HG03064 (cell line): ENCODE results near the gene SLAMF6.
"Not testable (repeated sequence)": the region's sequence is repeated elsewhere in the genome, so short reads cannot be mapped to it uniquely, and the experiment has no call there.

Source experiments
- ATAC-seq: cut with Tn5 transposase; IDR thresholded peaks from one replicate; pipeline ENCODE4 v1.9.1; 2021; ENCODE audit warnings: low read depth; ENCODE audit not compliant: unreplicated experiment

Gene SLAMF6

GRCh38 chr1:160517519-160517918 lies 5.5 kb downstream of the SLAMF6 start:
- ATAC-seq, result not testable (repeated sequence)

GRCh38 chr1:160515908-160516307 lies 7.1 kb downstream of the SLAMF6 start:
- ATAC-seq, result not testable (repeated sequence)

- no peak for ATAC-seq
These were observed 18.4 kb downstream of the SLAMF6 start for GRCh38 chr1:160504651-160505050.

- no peak for ATAC-seq
These were observed 20.0 kb downstream of the SLAMF6 start for GRCh38 chr1:160503087-160503486.

- ATAC-seq, result no peak
These were observed 22.6 kb downstream of the SLAMF6 start for GRCh38 chr1:160500321-160500990.

- no peak for ATAC-seq
These were observed 23.4 kb downstream of the SLAMF6 start for GRCh38 chr1:160499631-160500030.

GRCh38 chr1:160498301-160499065 lies 24.6 kb downstream of the SLAMF6 start:
- not testable (repeated sequence) for ATAC-seq

- no peak for ATAC-seq
These were observed 26.7 kb downstream of the SLAMF6 start for GRCh38 chr1:160496334-160496733.

- ATAC-seq, result no peak
These were observed 28.4 kb downstream of the SLAMF6 start for GRCh38 chr1:160494620-160495019.

GRCh38 chr1:160492617-160493016 lies 30.4 kb downstream of the SLAMF6 start:
- ATAC-seq, result no peak

- ATAC-seq, result no peak
These were observed 31.1 kb downstream of the SLAMF6 start for GRCh38 chr1:160491981-160492380.

- ATAC-seq, result no peak
These were observed 32.0 kb downstream of the SLAMF6 start for GRCh38 chr1:160491017-160491416.

- no peak for ATAC-seq
These were observed 33.4 kb downstream of the SLAMF6 start for GRCh38 chr1:160489513-160490261.

- ATAC-seq, result no peak
These were observed 34.6 kb downstream of the SLAMF6 start for GRCh38 chr1:160488347-160489058.

GRCh38 chr1:160486453-160486852 lies 36.6 kb downstream of the SLAMF6 start:
- ATAC-seq, result no peak

GRCh38 chr1:160483505-160484185 lies 39.4 kb downstream of the SLAMF6 start:
- no peak for ATAC-seq

GRCh38 chr1:160481979-160482596 lies 41.0 kb downstream of the SLAMF6 start:
- ATAC-seq, result no peak

- ATAC-seq, result not testable (repeated sequence)
These were observed 42.3 kb downstream of the SLAMF6 start for GRCh38 chr1:160480781-160481180.

- not testable (repeated sequence) for ATAC-seq
These were observed 44.0 kb downstream of the SLAMF6 start for GRCh38 chr1:160479091-160479490.
